ENCODE results near the gene SLC1A4. TPM values are rescaled to one million over a fixed set of nuclear protein-coding genes. Genes with fewer than 3 reads are reported as not detected.
"Not testable (repeated sequence)": the region's sequence is repeated elsewhere in the genome, so short reads cannot be mapped to it uniquely, and the experiment has no call there.

SLC1A4 gene
- total and polyA plus RNA-seq, 3 experiments from 2014 or later: 1.9 to 21.3 (median 21.2) TPM

DNA sequence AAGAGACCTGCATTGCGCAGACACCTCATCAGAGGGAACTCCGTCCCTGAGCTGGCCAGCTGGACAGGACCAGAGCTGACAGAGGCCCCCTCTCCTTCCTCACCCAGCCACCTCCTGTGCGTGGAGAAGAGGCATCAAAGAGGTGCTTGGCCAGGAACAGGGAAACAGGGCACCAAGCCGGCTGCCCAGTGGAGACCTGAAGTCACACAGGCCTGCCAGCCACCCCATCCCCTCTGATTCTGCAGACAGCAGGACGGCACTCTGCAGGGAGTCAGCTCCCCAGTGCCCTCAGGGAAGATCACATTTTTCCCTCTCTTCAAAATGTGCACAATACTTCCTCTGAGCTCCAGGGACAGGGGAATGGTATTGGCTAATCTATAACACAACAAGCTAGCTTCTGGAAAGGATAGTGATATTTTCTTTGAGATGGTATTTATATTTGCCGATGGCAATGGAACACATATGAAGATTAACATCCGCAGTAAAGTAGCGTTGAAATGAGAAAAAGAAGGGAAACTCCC is 30.5 kb downstream of the SLC1A4 start:
- no peaks in the 10 kb centered on the region for H3K9me3 Mint-ChIP-seq
- POLR2A ChIA-PET: no interaction called here
- H3K4me3 Mint-ChIP-seq: no peak overlapping the region
- no peaks in the 10 kb centered on the region for H3K27me3 Mint-ChIP-seq
- Histone ChIP-seq H3K9me3 (ENCODE audit: low read length) (no peaks in the 10 kb centered on the region), H3K4me1 (ENCODE audit: insufficient read depth, low read length) (no peaks in the 10 kb centered on the region), H3K27me3 (ENCODE audit: insufficient read depth, low read length, poor library complexity, severe bottlenecking) (no peaks in the 10 kb centered on the region), H3K36me3 (ENCODE audit: insufficient read depth, low read length) (no peaks in the 10 kb centered on the region), H3K27ac (ENCODE audit: low read depth, low read length) (no peak overlapping the region), H3K4me3 (ENCODE audit: low read length) (no peak overlapping the region)
- H3K27ac Mint-ChIP-seq: no peak overlapping the region
- CTCF ChIA-PET: no interaction called here
- no peaks in the 10 kb centered on the region for H3K4me1 Mint-ChIP-seq
- peaks cover 9 to 41% (median 17%) of the 10 kb centered on the region in 3 donors for H3K36me3 Mint-ChIP-seq
- DNase-seq: no peak

DNA sequence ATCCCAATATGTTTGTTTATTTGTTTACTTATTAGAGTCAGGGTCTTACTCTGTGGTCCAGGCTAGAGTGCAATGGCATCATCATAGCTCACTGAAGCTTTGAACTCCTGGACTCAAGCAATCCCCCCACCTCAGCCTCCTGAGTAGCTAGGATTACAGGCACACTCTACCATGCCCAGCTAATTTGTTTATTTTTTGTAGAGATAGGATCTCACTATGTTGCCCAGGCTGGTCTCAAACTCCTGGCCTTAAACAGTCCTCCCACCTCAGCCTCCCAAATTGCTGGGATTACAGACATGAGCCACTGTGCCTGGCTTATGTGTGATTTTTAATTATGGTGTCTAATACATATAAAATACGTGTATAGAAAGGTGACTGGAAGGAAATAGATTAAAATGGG is 31.1 kb downstream of the SLC1A4 start:
- DNase-seq; H3K27me3 ChIP-seq (ENCODE audit: insufficient read depth, low read length, poor library complexity, severe bottlenecking); H3K9me3 ChIP-seq (ENCODE audit: low read length); H3K4me3 ChIP-seq (ENCODE audit: low read length); CTCF ChIA-PET; POLR2A ChIA-PET; H3K4me3 Mint-ChIP-seq; H3K4me1 Mint-ChIP-seq; H3K27ac ChIP-seq (ENCODE audit: low read depth, low read length); H3K27me3 Mint-ChIP-seq; H3K36me3 ChIP-seq (ENCODE audit: insufficient read depth, low read length); H3K9me3 Mint-ChIP-seq; H3K4me1 ChIP-seq (ENCODE audit: insufficient read depth, low read length); H3K27ac Mint-ChIP-seq: not testable (repeated sequence)
- peaks cover 9 to 37% (median 13%) of the 10 kb centered on the region in 3 donors for H3K36me3 Mint-ChIP-seq

DNA sequence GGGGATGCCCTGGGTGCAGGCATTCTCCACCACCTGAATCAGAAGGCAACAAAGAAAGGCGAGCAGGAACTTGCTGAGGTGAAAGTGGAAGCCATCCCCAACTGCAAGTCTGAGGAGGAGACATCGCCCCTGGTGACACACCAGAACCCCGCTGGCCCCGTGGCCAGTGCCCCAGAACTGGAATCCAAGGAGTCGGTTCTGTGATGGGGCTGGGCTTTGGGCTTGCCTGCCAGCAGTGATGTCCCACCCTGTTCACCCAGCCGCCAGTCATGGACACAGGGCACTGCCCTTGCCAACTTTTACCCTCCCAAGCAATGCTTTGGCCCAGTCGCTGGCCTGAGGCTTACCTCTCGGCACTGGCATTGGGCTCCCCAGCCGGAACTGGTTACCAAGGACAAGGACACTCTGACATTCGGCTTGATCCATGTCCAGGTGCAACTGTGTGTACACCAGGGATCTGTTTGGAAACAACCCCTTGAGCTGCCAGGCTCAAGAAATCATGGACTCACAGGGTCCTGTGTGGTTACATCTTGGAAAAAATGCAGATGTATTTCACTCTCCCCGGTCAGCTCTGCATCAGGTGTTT is 31.8 kb downstream of the SLC1A4 start:
- H3K27ac Mint-ChIP-seq: no peak overlapping the region
- no peaks in the 10 kb centered on the region for H3K4me1 Mint-ChIP-seq
- DNase-seq: no peak
- H3K27me3 Mint-ChIP-seq: no peaks in the 10 kb centered on the region
- no peaks in the 10 kb centered on the region for H3K9me3 Mint-ChIP-seq
- H3K27ac ChIP-seq (ENCODE audit: low read depth, low read length): peak overlapping the region; percentile 17
- H3K27me3 ChIP-seq (ENCODE audit: insufficient read depth, low read length, poor library complexity, severe bottlenecking): no peaks in the 10 kb centered on the region
- peaks cover 9 to 38% (median 17%) of the 10 kb centered on the region in 3 donors for H3K36me3 Mint-ChIP-seq
- H3K4me1 ChIP-seq (ENCODE audit: insufficient read depth, low read length): no peaks in the 10 kb centered on the region
- ChIA-PET CTCF (no interaction called here), POLR2A (no interaction called here)
- H3K4me3 Mint-ChIP-seq: no peak overlapping the region
- no peak overlapping the region for H3K4me3 ChIP-seq (ENCODE audit: low read length)
- H3K36me3 ChIP-seq (ENCODE audit: insufficient read depth, low read length): no peaks in the 10 kb centered on the region
- no peaks in the 10 kb centered on the region for H3K9me3 ChIP-seq (ENCODE audit: low read length)

DNA sequence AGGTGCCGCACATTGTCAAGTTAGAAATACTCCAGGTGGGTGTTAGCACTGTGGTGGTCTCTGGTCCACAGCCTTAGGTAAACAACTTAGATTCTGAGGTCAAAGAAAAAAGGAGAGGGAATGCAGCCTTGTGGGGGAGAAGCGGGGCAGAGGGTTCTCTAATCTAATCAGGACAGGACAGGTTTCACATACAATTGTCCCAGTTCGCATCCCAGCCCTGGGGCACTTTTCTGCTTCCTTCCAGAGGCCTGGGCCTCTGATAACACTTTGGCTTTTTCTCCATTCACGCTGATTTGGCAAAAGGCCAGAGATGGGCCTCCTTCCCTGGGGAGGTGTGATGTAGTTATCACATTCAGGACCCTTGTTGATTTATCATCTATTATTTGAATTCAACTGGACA is 32.5 kb downstream of the SLC1A4 start:
- no peaks in the 10 kb centered on the region for H3K27me3 ChIP-seq (ENCODE audit: insufficient read depth, low read length, poor library complexity, severe bottlenecking)
- no peak for DNase-seq
- H3K27ac ChIP-seq (ENCODE audit: low read depth, low read length): peak overlapping the region; percentile 17
- H3K27me3 Mint-ChIP-seq: no peaks in the 10 kb centered on the region
- H3K4me3 Mint-ChIP-seq: no peak overlapping the region
- no peaks in the 10 kb centered on the region for H3K4me1 ChIP-seq (ENCODE audit: insufficient read depth, low read length)
- CTCF ChIA-PET: no interaction called here
- H3K9me3 ChIP-seq (ENCODE audit: low read length): no peaks in the 10 kb centered on the region
- H3K4me3 ChIP-seq (ENCODE audit: low read length): no peak overlapping the region
- peaks cover 9 to 34% (median 16%) of the 10 kb centered on the region in 3 donors for H3K36me3 Mint-ChIP-seq
- H3K36me3 ChIP-seq (ENCODE audit: insufficient read depth, low read length): no peaks in the 10 kb centered on the region
- no peak overlapping the region for H3K27ac Mint-ChIP-seq
- POLR2A ChIA-PET: no interaction called here
- H3K9me3 Mint-ChIP-seq: no peaks in the 10 kb centered on the region
- H3K4me1 Mint-ChIP-seq: no peaks in the 10 kb centered on the region

DNA sequence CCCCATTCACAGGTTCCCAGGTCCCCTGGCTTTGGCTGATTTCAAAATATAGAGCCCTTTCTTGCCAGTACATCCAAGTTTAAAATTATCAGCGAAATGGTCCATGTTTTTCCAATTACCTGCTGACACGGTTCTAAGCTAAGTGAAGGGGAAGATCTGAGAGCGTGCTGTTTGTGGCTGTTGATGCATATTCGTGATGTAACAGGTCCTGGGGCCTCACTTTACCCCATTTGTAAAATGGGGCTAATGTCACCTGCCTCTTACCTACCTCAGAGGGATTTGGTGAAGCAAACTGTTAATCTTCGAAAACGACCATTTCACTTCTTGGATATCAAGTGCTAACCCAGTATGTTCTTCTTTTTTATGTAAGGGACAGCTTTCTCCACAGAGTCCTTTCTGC is 33.0 kb downstream of the SLC1A4 start:
- POLR2A ChIA-PET: interaction anchor here (0.6 kb wide), 1 partner anchor 519 kb away, joined by 5 read pairs; no protein-coding TSS in a partner anchor
- no peak overlapping the region for H3K27ac Mint-ChIP-seq
- H3K4me1 Mint-ChIP-seq: no peaks in the 10 kb centered on the region

DNA sequence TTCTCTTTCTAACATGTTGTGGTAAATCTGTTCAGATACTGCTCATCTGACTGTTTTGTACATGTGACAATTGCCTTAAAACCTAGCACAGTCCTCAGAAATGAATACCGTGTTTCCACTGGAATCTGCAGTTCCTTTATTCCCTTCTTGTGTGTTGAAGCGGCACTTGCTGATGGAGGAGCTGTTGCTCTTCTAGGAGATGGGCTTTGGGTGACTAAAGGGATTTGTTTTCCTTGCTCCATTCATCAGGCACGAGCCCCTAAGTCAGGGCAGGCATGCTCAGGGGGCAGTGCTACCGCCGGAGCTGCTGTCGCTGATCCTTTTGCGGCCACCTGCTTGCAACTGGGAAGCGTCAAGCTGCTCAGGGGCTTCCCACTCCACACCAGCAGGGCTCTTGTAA is 34.5 kb downstream of the SLC1A4 start:
- CTCF ChIA-PET: interaction anchor here (1.2 kb wide), 1 partner anchor 146 kb away, joined by 3 read pairs; no protein-coding TSS in a partner anchor
- H3K27ac Mint-ChIP-seq: no peak overlapping the region

More for the DNA sequence above, 33.0 kb downstream of the SLC1A4 start:
- Mint-ChIP-seq H3K27me3 (no peaks in the 10 kb centered on the region), H3K4me3 (no peak overlapping the region), H3K9me3 (no peaks in the 10 kb centered on the region), H3K36me3 (peaks cover 9 to 33% (median 14%) of the 10 kb centered on the region in 3 donors)
- no peaks in the 10 kb centered on the region for H3K9me3 ChIP-seq (ENCODE audit: low read length)
- no peaks in the 10 kb centered on the region for H3K4me1 ChIP-seq (ENCODE audit: insufficient read depth, low read length)
- CTCF ChIA-PET: no interaction called here
- no peak for DNase-seq
- H3K36me3 ChIP-seq (ENCODE audit: insufficient read depth, low read length): no peaks in the 10 kb centered on the region
- no peak overlapping the region for H3K4me3 ChIP-seq (ENCODE audit: low read length)
- no peak overlapping the region for H3K27ac ChIP-seq (ENCODE audit: low read depth, low read length)
- H3K27me3 ChIP-seq (ENCODE audit: insufficient read depth, low read length, poor library complexity, severe bottlenecking): no peaks in the 10 kb centered on the region

DNA sequence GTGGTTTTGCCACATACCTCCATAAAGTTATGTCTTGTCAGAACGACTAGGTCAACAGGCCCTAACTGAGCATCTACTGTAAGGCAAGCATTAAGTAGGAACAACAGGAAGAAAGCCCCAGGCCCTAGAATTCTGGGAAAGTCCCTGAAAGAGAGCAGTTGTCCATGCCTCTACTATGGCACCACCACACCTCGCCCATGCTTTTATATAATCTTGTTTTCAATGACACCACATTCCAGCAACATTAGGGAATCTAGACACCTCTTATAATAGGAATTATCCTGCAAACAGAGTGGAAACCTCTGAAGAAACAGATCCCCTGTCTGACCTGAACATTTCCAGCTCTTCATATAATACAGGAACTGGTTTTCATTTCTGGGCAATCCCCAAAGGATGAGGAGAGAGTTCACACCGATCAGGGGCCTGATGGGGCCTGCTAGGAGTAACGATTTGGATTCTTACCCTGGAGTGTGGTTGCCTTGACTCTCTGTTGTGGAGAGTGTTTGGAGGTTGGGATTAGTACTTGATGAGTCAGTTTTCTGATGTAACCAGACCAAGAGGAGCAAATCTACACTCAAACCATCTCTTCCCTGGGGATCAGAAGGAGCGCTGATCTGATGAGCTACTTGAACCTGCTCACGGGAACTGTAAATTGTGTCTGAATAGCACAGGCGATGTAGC is 35.1 kb downstream of the SLC1A4 start:
- Histone ChIP-seq H3K4me3 (ENCODE audit: low read length) (no peak overlapping the region), H3K9me3 (ENCODE audit: low read length) (no peaks in the 10 kb centered on the region), H3K27ac (ENCODE audit: low read depth, low read length) (no peak overlapping the region), H3K4me1 (ENCODE audit: insufficient read depth, low read length) (no peaks in the 10 kb centered on the region), H3K36me3 (ENCODE audit: insufficient read depth, low read length) (no peaks in the 10 kb centered on the region), H3K27me3 (ENCODE audit: insufficient read depth, low read length, poor library complexity, severe bottlenecking) (no peaks in the 10 kb centered on the region)
- H3K27ac Mint-ChIP-seq: no peak overlapping the region
- no peaks in the 10 kb centered on the region for H3K27me3 Mint-ChIP-seq
- H3K36me3 Mint-ChIP-seq: peaks cover 0 to 23% (median 8%) of the 10 kb centered on the region in 3 donors
- DNase-seq: no peak
- ChIA-PET POLR2A (no interaction called here), CTCF (interaction anchor here (1.2 kb wide), 1 partner anchor 145 kb away, joined by 3 read pairs; no protein-coding TSS in a partner anchor)
- H3K9me3 Mint-ChIP-seq: no peaks in the 10 kb centered on the region
- no peak overlapping the region for H3K4me3 Mint-ChIP-seq
- H3K4me1 Mint-ChIP-seq: no peaks in the 10 kb centered on the region

More for the DNA sequence above, 34.5 kb downstream of the SLC1A4 start:
- H3K4me3 ChIP-seq (ENCODE audit: low read length): no peak overlapping the region
- H3K27me3 ChIP-seq (ENCODE audit: insufficient read depth, low read length, poor library complexity, severe bottlenecking): no peaks in the 10 kb centered on the region
- DNase-seq: no peak
- Mint-ChIP-seq H3K36me3 (peaks cover 5 to 27% (median 9%) of the 10 kb centered on the region in 3 donors), H3K27me3 (no peaks in the 10 kb centered on the region), H3K4me1 (no peaks in the 10 kb centered on the region), H3K9me3 (no peaks in the 10 kb centered on the region), H3K4me3 (no peak overlapping the region)
- no peaks in the 10 kb centered on the region for H3K9me3 ChIP-seq (ENCODE audit: low read length)
- H3K27ac ChIP-seq (ENCODE audit: low read depth, low read length): no peak overlapping the region
- H3K4me1 ChIP-seq (ENCODE audit: insufficient read depth, low read length): no peaks in the 10 kb centered on the region
- H3K36me3 ChIP-seq (ENCODE audit: insufficient read depth, low read length): no peaks in the 10 kb centered on the region
- POLR2A ChIA-PET: no interaction called here

DNA sequence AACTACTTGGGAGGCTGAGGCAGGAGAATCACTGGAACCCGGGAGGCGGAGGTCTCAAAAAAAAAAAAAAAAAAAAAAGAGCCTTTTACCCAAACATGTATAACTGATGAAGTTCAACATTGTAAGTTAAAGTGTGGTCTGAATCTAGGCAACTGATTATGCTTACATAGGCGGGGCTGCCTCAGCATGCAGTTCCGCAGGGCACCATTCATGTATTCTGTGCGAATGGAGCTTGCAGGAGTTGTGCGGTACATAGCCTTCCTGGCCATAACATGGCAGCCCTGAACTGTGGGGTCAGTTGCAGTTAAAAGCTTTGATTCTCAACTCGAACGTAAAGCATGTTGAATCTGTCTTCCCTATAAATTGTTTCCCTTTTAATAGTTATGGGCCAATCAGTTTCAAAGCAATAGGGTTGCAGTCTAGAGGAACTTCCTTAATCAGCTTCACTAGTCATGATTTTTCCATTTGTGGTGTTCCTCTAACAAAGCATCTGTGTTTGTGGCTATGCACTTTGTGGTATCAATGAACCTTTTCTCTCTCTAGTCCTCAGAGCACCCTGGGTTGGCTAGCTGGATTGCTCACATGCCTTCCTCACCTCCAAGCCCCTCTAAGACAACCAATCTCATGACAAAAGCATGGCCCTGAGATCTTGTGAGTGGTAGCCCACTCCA is 36.4 kb downstream of the SLC1A4 start:
- Mint-ChIP-seq H3K4me3 (no peak overlapping the region), H3K36me3 (peaks cover 0 to 20% (median 10%) of the 10 kb centered on the region in 3 donors), H3K27ac (peak overlapping the region in 2 of 8 donors; percentile 26 to 42), H3K9me3 (no peaks in the 10 kb centered on the region), H3K4me1 (peaks cover 2 to 3% (median 3%) of the 10 kb centered on the region in 3 donors), H3K27me3 (no peaks in the 10 kb centered on the region)
- ChIA-PET POLR2A (no interaction called here), CTCF (no interaction called here)
- Histone ChIP-seq H3K36me3 (ENCODE audit: insufficient read depth, low read length) (no peaks in the 10 kb centered on the region), H3K27me3 (ENCODE audit: insufficient read depth, low read length, poor library complexity, severe bottlenecking) (no peaks in the 10 kb centered on the region), H3K27ac (ENCODE audit: low read depth, low read length) (no peak overlapping the region), H3K4me1 (ENCODE audit: insufficient read depth, low read length) (peaks cover under 1% of the 10 kb centered on the region), H3K9me3 (ENCODE audit: low read length) (no peaks in the 10 kb centered on the region), H3K4me3 (ENCODE audit: low read length) (no peak overlapping the region)
- no peak for DNase-seq
